GM19043 (cell line): ENCODE measurements around the gene NONO.
A peak's percentile ranks its signal among the peaks of the same experiment; 100 is the strongest.
"Not testable (repeated sequence)": the region's sequence is repeated elsewhere in the genome, so short reads cannot be mapped to it uniquely, and the experiment has no call there.

Source experiments
- ATAC-seq: cut with Tn5 transposase; IDR thresholded peaks from one replicate; pipeline ENCODE4 v1.9.1; 2021; ENCODE audit warnings: low read depth; ENCODE audit not compliant: unreplicated experiment

The NONO gene

DNA sequence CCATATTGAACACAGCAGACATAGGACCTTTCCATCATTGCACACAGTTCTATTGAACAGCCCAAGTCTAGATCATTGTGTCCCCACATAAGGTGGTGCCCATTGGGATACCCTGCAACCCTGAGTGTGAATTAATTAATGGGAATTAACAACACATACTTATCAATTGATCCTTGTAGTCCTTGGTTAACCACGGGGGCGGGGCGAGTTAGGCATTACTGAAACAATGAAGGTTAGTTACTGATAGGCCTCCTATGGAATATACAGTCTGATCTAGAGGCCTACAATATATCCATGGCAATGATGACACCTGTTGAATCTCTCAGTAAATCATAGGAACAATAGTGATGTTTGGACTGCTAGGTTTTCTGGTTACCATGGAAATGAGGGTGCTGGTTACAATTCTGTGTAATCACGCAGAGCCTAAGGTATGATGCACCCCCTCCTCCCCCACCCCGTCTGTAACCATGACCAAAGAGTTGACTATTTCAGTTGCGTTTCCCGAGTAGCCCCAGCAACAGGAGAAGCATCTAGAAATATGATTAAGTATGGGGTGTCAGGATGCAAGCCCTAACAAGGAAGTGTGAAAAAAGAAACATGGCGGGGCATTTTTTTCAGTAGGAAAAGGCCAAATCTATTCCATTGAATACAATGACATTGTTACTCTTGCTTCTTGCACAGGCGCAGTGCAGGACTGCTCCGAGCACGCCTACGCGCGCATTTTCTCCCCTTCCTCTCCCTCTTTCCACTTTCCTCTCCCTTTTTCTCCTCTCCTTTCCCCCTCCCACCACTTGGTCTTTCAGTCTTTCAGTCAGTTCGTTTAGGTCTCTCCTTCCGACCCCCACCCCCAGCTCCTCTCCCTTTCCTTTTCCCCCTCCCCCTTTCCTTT is 677 bp upstream of the NONO start:
- ATAC-seq = peak; percentile 7

DNA sequence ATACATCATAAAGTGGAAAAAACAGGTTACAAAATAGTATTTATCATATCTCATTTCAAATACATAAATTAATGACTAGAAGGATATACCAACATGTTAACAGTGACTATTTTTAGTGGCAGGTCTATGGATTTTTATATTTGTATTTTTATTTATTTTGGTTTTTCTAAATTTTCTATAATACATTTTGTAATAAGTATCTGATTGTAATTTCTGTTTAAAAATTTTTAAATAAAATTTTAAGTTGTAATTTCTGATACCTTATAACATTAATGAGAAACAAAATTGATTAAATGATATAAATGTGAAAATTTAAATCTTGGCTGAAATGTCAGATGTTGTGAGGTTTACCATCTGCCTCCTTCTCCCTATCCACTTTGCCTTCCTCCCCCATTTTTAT is 2.5 kb downstream of the NONO start:
- ATAC-seq = no peak

DNA sequence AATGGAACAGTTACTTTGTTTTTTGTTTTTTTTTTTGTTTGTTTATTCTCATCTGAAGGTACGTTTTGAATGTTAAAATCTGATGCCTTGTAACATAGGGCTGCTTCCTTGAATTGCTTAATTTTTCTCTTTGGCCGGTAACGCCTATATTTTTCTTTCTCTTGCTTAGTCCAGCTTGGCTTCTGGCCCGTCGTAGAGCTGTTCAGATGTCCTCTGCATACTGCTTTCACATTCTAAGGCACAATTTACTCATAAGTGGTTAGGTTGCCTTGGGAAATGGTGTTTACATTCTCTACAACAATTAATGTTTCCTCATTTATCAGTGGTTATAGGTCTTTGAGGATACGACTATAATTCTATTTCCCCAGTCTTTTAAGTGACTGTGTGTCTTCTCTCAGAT is 7.9 kb downstream of the NONO start:
- ATAC-seq = no peak

DNA sequence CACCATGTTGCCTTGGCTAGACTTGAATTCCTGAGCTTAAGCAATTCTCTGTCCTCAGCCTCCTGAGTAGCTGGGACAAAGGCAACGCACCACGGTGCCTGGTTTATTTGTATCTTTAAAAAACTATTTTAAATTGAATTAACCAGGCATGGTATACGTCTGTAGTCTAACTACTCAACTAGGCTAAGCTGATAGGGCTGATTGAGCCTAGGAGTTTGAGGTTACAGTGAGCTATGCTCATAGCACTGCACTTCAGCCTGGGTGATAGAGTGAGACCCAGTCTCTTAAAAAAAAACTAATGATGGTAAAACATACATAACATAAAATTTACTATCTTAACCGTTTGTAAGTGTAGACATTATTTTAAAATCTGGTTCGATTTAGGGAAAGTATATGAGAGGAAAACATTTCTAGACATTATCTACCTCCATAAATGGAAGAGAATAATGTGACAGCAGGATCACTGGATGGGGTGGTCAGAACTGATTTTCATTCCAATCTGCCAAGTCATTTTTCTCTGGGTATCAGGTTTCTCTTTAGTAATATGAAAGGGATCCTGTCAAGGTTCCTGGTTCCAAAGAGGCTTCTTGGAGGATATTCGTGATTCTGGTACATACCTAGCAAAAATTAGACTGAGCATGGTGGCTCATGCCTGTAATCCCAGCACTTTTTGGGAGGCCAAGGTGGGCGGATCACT is 9.4 kb downstream of the NONO start:
- ATAC-seq = no peak

DNA sequence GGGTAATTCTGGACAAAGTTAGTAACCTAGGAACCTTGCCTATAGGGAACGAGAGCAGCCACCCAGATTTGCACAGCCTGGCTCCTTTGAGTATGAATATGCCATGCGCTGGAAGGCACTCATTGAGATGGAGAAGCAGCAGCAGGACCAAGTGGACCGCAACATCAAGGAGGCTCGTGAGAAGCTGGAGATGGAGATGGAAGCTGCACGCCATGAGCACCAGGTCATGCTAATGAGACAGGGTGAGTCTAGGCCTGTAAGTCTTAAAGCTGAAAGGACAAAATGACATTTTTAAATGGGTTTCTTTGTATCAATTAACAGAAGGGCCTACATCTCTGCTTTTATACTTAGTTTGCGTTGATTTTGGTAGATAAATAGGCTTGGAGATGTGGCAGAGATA is 13.4 kb downstream of the NONO start:
- no peak for ATAC-seq

DNA sequence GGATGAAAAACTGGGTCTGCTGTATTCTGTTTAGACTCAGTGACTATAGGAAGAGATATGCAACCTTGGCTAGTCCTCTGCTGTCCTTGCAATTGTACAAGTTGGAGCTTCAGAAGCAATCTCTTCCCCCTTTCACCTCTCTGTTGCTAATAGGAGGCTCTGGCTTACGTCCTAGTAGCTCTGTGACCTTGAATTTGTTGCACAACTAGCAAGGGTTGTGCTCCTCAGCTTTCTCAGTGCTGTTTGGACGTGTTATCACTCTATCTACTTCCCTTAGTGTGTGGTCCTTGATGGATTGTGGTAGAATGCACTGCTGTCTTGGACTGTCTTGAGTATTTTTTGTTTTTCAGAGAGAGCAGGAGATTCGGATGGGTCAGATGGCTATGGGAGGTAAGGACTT is 14.7 kb downstream of the NONO start:
- ATAC-seq = no peak

DNA sequence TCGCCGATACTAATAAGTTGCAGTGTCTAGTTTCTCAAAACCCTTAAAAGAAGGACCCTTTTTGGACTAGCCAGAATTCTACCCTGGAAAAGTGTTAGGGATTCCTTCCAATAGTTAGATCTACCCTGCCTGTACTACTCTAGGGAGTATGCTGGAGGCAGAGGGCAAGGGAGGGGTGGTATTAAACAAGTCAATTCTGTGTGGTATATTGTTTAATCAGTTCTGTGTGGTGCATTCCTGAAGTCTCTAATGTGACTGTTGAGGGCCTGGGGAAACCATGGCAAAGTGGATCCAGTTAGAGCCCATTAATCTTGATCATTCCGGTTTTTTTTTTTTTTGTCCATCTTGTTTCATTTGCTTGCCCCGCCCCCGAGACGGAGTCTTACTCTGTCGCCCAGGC is 16.6 kb downstream of the NONO start:
- not testable (repeated sequence) for ATAC-seq

DNA sequence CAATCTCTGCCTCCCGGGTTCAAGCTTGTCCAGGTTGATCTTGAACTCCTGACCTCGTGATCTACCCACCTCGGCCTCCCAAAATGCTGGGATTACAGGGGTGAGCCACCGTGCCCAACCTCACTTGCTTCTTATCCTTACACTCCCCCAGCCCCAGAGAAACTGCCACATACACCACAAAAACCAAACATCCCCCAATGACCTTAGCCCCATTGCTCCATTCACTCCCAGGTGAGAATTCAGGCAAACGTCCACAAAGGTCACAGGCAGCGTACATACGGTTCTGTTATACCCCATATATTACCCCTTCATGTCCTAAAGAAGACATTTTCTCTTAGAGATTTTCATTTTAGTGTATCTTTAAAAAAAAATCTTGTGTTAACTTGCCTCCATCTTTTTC is 17.1 kb downstream of the NONO start:
- not testable (repeated sequence) for ATAC-seq

DNA sequence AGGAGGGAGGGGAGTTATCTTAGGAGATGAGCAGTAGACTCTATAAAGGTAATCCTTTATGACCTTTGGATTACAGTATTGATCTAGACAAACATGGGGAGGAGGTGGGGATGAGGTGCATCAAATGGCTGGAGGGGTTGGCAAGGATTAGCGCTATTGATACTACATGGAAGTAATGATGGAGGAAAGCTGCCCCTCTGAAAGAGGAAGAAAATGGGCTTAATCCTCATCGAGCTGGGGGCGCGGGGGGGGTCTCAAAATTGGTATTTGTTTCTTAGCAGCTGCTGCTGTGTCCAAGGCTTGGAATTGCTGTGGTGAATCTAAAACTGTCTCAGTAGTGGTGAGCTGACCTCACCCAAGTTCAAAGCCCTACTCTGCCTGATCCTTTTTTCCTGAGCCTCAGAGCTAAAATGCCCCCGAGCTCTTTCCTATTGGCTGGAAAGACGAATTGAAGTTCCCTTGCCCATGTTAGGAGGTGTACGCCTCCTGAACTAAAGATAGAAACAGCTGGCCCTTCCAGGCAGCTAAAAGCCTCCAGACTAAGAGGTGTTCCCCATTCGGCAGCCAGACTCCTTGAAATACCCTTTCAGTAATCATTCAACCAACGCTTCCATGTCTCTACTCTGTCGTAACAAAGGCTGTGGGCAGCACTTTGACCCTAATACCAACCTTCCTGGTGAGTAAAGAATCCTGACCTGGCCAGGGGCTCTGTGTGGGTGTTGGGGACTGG is 17.9 kb downstream of the NONO start, which contains the start of gene ITGB1BP2:
ITGB1BP2 (plus strand) TSS at position 556 of the 730 bp plus-strand sequence; CDS start at position 613, 57 bp downstream.
- no peak for ATAC-seq

DNA sequence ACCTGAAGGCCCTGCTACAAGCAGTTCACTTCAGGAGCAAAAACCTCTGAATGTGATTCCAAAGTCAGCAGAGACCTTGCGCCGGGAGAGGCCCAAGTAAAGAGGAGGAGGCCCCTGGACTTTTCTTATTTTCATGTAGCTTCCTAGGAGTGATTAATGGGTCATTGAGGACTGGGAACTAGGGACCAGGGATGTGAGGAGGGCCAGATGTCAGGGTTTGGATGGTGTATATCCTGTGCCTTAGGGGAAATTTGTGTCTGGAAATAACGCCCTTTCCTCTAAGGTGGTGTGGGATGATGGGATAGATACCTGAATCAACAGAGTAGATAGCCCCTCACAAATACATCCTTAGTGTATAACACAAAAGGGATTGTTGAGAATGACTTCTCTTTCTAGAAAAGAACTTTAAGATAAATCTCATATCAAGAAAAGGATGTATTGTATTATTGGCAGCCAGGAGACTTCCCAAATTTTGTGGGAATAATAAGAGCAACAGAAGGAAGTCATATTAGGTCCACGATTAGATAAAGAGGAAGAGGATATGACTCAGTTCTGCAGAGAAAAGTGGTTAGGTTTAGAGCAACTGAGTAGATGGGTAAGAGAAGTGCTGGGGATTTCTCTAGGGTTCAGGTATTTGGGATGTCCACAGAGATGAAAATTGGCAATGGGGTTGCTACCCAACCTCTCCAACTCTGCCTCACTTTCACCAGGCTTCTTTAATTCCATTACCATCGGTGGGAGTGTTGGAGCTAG is 19.2 kb downstream of the NONO start:
- ATAC-seq = no peak

DNA sequence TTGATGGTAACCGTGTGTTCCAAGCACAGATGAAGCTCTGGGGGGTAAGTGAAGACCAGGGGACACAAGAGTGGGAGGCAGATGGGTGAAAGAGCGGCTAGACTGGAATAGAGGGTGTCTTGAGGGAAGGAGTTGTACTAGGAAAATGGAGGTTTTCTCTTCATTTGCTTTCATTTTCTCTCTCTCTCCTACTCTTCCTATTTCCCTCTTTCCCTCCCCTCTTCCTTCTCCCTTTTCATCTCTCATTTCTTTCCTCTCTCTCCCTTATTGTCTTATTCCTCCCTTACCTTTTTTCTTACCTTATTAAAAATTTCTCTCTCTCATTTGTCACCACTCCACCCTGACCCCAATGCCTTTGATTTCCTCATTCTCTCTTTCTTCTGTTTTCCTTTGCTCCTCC is 21.1 kb downstream of the NONO start:
- ATAC-seq = no peak

DNA sequence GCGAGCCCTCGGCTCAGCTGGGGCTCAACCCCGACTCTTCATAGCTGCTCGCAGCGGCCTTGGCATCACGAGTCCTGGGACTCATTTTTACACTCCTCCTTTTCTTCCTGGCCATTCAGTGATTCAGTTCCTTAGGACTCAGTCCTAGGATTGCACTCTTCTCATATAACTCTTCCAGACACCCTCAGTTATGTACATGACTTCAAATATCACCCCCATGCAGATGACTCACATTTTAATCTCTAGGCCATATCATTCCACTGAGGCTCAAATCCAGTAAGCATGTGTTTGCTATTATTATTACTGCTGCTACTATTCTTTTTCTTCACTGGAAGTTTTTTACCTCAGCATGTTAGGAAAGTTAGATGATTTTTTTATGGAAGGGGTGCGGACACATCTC is 32.5 kb downstream of the NONO start:
- no peak for ATAC-seq

DNA sequence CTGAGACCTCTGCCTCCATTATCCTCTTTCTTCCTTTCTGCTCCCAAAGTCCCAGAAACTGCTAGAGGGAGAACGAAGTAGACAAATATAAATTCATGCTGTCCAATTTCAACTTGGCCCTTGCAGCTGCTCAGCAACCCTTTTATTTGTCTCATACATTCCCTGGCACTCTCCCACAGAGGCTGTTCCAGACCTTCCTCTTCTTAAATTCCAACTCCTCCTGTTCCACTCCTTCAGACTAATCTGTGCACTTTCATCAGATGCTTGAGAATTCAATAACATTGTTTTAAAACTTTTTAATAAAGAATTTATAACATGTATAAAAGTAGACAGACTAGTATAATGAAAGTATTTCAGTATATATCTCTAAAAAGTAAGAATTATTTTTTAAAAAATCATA is 33.5 kb downstream of the NONO start:
- ATAC-seq = not testable (repeated sequence)

DNA sequence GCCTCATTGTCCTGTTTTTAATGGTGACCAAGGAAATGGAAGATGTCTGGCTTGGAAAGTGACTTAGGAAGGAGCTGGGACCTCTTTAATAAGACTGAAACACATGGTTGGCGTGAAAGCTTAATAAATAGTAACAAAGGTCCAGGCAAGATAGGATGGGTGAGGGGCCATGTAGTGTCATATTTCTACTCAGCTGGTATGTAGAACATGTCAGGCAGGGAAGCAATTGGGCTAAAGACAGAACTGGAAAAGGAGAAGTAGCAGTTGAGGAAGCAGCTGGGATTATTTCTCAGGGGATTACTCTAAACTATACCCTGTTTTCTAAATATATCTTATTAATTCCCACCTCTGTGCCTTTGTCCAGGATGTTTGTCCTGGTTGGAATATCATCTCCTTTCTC is 36.7 kb downstream of the NONO start:
- no peak for ATAC-seq

DNA sequence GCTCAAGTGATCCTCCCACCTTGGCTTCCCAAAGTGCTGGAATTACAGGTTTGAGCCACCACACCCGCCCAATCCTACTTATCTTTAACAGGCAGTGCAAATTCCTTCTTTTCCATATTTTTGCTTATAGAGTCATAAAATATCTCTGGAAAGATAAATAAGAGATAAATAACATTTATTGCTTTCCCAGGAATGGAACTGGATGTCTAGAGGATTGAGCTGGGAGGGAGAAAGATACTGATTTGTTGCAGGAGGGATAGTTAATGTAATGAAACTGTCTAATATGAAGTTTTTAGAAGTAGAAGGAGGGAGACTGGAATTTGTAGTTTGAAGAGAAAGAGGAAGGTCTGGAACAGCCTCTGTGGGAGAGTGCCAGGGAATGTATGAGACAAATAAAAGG is 38.3 kb downstream of the NONO start:
- no peak for ATAC-seq

DNA sequence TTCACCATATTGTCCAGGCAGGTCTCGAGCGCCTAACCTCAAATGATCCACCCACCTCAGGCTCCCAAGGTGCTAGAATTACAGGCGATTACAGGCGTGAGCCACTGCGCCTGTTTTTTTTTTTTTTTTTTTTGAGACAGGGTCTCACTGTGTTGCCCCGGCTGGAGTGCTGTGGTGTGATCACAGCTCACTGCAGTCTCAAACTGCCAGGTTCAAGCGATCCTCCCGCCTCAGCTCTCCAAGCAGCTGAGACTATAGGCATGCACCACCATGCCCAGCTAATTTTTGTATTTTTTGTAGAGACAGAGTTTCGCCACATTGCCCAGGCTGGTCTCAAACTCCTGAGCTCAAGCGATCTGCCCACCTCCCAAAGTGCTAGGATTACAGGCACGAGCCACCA is 41.0 kb downstream of the NONO start:
- ATAC-seq = not testable (repeated sequence)

DNA sequence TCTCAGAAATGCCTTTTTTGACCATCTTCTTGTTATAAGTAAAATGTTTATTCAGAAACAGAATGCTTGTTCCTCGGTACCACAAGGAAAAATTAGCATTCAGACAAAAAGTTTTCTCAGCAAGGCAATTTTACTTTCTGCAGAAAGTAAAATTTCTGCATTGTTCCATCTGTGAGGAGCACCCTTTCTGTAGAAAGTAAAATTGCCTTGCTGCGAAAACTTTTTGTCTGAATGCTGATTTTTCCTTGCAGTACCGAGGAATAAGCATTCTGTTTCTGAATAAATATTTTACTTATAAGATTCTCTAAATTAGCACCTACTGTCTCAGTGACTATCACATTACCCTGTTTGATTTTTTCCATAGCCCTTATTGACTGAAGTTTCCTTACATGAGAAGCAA is 43.0 kb downstream of the NONO start:
- ATAC-seq = no peak

DNA sequence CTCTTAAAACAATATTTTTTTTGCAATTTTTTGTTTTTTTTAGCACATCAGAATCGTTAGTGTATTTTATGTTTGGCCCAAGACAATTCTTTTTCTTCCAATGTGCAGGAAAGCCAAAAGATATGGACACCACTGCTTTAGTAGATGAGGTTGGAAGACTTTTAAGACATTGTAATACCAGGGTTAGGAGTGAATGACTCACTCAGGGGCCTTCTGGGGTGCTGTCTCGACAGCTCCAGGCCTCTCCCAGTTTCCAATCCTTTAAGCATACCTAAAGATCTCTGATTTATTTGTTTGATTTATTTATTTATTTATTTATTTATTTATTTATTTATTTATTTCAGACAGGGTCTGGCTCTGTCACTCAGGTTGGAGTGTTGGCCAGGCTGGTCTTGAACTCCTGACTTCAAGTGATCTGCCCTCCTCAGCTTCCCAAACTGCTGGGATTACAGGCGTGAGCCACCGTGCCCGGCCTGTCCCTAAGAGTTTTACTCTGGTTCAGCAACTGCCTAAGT is 65.8 kb downstream of the NONO start:
- not testable (repeated sequence) for ATAC-seq

DNA sequence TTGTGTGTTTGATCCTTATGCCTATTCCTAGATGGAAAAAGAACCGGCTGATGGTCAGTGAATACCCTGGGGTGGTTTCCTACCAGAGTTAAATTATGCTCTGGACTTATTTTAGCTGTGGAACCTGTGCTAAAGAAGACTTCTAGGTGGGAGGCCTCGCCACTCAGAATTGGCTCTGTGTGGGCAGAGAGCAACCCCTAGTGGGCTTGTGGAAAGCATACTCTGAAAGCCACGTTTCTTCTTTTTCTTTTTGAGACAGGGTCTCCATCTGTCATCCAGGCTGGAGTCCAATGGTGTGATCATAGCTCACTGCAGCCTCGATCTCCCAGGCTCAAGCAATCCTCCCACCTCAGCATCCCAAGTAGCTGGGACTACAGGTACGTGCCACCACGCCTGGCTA is 66.4 kb downstream of the NONO start:
- not testable (repeated sequence) for ATAC-seq
